Glomerular visceral epithelial cell (primary cell): ENCODE data around the gene PCGF5.
"Not testable (repeated sequence)": the region's sequence is repeated elsewhere in the genome, so short reads cannot be mapped to it uniquely, and the experiment has no call there.

Source experiments
- DNase-seq: peaks from one replicate; pipeline ENCODE4 v3.0.0-alpha.2; 2016; ENCODE audit errors: extremely low spot score

Gene PCGF5

DNA sequence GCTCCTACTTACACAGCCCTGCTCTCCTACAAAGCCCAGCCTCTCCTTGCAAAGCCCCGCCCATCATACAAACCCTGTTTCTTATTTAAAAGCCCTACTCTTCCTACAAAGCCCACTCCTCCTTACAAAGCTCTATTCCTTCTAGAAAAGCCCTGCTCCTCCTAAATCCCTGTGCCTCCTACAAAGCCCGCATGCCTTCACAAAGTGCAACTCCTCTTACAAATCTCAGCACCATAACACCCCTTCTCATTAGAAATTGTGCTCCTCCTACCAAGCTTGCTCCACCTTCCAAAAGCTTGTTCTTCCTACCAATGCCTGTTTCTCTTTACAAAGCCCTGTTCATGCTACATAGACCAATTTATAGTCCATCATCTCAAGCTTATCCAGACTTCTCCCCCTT lies 66.1 kb downstream of the PCGF5 start:
- no peak for DNase-seq

DNA sequence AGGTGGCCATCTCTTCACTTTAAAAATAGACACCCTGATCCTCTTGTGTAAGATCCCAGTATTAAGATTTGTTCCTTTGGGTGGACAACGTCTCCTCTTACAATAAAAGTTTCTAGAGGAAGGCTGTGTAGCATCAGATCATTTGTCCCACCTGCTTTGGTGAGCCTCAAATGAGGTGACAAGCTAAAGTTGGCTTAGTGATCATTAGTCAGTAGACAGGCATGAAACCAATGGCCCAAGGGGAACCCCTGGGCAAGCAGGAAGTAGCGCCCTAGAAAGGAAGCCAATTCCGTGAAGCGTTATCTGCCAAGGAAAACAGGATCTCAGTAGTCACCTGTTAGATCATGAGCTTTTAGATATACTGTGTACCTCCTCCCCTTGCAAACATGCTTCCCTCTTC lies 66.8 kb downstream of the PCGF5 start:
- DNase-seq = peak; percentile 42

DNA sequence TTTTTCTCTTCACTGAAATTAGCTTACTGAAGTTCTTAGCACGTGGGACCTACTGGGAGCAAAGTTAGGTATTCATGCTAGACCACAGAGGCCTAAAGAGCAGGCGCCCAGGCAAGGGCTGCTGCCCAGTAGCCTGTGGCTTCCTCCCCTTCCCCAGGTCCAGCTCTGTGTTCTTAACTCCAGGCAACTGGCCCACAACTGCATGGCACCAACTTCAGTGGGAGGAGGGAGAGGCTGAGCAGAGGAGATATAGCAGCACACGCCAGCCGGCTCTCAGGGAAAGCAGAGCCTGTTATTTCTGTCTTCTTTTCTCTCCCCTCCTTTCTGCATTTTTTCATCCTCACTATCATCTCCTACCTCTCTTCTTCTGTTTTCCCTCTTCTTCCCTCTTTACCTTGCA lies 67.4 kb downstream of the PCGF5 start:
- DNase-seq = no peak

GRCh38 chr10:91289305-91289704 lies 68.8 kb downstream of the PCGF5 start:
- DNase-seq = no peak

GRCh38 chr10:91290607-91291006 lies 70.1 kb downstream of the PCGF5 start:
- DNase-seq = no peak

GRCh38 chr10:91294134-91294906 lies 73.9 kb downstream of the PCGF5 start:
- no peak for DNase-seq

GRCh38 chr10:91295346-91295745 lies 74.9 kb downstream of the PCGF5 start:
- DNase-seq = no peak

DNA sequence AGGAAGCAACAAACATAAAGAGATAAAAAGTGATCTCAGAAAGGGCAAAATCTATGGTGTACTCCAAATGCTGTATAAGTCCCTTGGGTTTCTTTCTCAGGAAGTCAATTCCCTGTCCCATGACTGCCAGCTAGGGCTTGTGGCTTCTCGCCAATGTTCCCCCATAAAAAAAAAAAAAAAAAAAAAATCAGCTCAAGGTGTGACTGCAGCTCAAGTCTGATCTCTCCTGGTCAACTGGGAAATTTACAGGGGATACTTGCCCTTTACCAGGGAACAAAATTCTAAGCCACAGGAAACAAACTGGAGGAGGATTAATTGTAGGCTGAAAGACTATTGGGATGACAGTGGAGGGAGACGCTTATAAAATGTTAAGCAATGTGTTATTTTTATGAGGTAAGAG lies 76.0 kb downstream of the PCGF5 start:
- DNase-seq = peak; percentile 36

- DNase-seq = peak; percentile 84
Observed at GRCh38 chr10:91298224-91298871, 77.9 kb downstream of the PCGF5 start.

- no peak for DNase-seq
Observed at GRCh38 chr10:91299999-91300575, 79.6 kb downstream of the PCGF5 start.

DNA sequence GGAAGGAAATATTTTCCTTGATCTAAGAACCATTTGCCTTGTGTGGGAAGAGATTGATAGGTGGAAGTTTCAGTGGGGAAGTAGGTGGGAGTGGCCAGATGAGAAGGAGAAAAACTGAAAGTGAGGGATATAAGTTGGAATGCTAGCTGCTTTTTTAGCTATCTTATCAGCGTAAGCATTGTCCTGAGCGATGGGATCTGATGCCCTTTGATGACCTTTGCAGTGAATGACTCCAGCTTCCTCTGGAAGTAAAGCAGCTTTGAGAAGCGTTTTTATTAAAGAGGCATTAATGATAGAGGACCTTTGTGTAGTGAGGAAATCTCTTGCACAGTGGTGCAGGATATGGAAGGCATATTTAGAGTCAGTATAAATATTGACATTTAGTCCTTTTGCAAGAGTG lies 82.5 kb downstream of the PCGF5 start:
- not testable (repeated sequence) for DNase-seq

GRCh38 chr10:91305979-91306378 lies 85.5 kb downstream of the PCGF5 start:
- not testable (repeated sequence) for DNase-seq

DNA sequence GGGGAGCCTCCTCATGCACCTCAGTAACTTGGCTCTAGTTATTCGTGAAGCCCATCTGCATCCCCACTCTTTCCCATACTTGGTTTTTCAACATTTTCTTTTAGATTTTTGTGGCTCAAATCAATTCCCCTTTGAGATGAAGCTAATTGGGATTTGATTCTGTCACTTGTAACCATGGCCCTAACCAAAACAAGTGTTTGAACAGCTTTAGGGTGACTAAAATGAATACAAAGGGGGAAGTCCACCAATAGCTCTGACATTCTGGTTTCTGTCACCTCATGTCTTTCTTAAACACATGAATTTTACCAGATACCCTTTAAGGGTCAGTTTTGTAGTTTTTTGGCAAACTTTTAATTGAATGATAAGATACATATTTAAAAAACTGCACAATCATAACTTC lies 87.0 kb downstream of the PCGF5 start:
- DNase-seq = no peak

- DNase-seq = no peak
Observed at GRCh38 chr10:91309711-91310110, 89.2 kb downstream of the PCGF5 start.

- DNase-seq = no peak
Observed at GRCh38 chr10:91311601-91312381, 91.3 kb downstream of the PCGF5 start.

- DNase-seq = no peak
Observed at GRCh38 chr10:91312382-91312733, 91.9 kb downstream of the PCGF5 start.

GRCh38 chr10:91313796-91314485 lies 93.5 kb downstream of the PCGF5 start:
- no peak for DNase-seq

DNA sequence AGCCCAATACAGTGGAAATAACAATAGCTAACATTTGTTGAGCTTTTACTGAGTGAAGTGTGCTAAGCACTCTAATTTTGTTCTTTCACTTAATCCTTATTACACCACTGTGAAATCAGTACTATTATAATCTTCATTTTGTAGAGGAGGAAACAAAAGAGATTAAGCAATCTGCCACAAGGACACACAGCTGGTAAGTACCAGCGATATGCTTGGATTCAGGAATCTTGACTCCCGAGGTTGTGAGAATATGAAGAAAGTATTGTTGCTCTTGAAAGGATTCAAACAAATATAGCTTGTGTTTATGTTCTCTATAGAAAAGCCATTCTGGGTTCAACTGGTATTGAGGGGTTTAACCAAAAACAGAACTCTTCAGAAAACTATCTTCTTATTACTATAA lies 96.0 kb downstream of the PCGF5 start:
- no peak for DNase-seq

DNA sequence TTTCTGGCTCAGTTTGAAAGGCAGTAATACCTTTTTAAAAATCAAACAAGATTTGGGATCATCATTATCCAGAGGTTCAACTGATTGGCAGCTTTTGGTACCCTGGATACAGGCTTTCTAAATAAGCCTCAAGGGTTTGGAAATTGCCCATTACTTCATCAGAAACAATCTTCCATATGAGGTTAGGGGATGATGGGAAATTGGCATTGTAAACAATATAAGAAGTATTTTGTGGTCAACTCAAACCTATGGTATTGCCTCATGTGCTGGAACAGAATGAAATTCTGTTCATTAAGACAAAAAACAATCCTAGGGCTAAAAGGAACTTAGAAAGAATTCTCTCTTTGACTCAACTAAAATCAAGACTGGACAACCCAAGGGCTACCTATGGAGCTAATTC lies 97.1 kb downstream of the PCGF5 start:
- no peak for DNase-seq

- DNase-seq = no peak
Observed at GRCh38 chr10:91319336-91319735, 98.9 kb downstream of the PCGF5 start.

- not testable (repeated sequence) for DNase-seq
Observed at GRCh38 chr10:91323293-91323905, 102.9 kb downstream of the PCGF5 start.
